Measurements from ENCODE around the gene ZNF8.

- TF ChIP-seq CTCF (conservative IDR thresholded peaks at IDR 0.05) = no peak
- TF ChIP-seq EZH2 (IDR thresholded peaks at IDR 0.05; ENCODE audit: low read depth) = no peak
These were observed 29.9 kb upstream of the ZNF8 start for GRCh38 chr19:58248886-58249285.

Measured in PC-9 (cell line).